ENCODE measurements around the gene CYP26C1. TPM values are rescaled to one million over a fixed set of nuclear protein-coding genes. Genes with fewer than 3 reads are reported as not detected.
A peak's percentile ranks its signal among the peaks of the same experiment; 100 is the strongest.

Gene CYP26C1
- total and polyA plus RNA-seq, 2 of the 4 experiments (the other 2 are of a cell fraction), result 0.02 TPM; not detected in 1

DNA sequence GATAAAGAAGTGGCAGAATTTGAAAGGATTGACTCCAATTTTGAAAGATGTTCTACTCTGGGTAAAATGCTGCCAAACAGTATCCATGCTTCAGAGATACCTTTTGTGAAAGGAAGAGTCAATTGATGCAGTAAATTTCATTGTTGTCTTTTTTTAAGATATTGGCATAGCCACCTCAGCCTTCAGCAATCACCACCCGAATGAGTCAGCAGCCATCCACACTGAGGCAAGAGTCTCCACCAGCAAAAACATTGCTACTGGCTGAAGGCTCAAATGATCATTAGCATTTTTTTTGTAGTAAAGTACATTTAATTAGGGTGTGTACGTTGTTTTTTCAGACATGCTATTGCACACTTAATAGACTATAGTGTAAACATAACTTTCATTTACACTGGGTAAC, 31.7 kb upstream of the CYP26C1 start:
- H2AFZ ChIP-seq (replicated peaks; ENCODE audit: low read length, poor library complexity), result no peak overlapping the region
- H4K5ac ChIP-seq (ENCODE audit: low read depth, low read length), result no peak overlapping the region
- H2BK20ac ChIP-seq (ENCODE audit: low read depth, low read length), result no peak overlapping the region
- H2BK120ac ChIP-seq (ENCODE audit: low read depth, low read length), result peak overlapping the region; percentile 1; the same call in 1 of the 2 replicates
- H3K79me1 ChIP-seq (ENCODE audit: low read depth in 1 of 2, low read length in 2 of 2), result no peaks in the 10 kb centered on the region; a peak in 1 of 4 replicates
- H3K4me3 ChIP-seq (ENCODE audit: insufficient read depth, low read depth, low read length), result no peak overlapping the region
- no peak overlapping the region for H2AK5ac ChIP-seq (ENCODE audit: low read depth, low read length)
- H3K4ac ChIP-seq (ENCODE audit: low read depth, low read length), result no peak overlapping the region
- no peak overlapping the region for H3K27ac ChIP-seq (ENCODE audit: insufficient read depth, low read length)
- in situ Hi-C loops (cut with MboI; ENCODE audit: low sequenced_read_pairs) (no loop called here), intact Hi-C loops (cut with micrococcal nuclease) (no loop called here), dilution Hi-C loops (cut with HindIII; ENCODE audit: low sequenced_read_pairs, unreplicated experiment) (no loop called here)
- H3K4me2 ChIP-seq (ENCODE audit: low read depth, low read length), result no peak overlapping the region
- POLR2A ChIA-PET (ENCODE audit: unreplicated experiment), result no interaction called here
- 0 out of 2 replicates have a peak, but pooled peaks cover 6% of the 10 kb centered on the region for H3K9me1 ChIP-seq (ENCODE audit: insufficient read depth, low read length)
- no peak overlapping the region for H4K8ac ChIP-seq (ENCODE audit: low read depth in 2 of 2, low read length in 2 of 2)
- H4K20me1 ChIP-seq (ENCODE audit: insufficient read depth, low read length), result no peaks in the 10 kb centered on the region
- H3K4me1 ChIP-seq (ENCODE audit: control insufficient read depth, insufficient read depth, low read length), result peaks cover 12% of the 10 kb centered on the region
- no peak overlapping the region for H3K23ac ChIP-seq (ENCODE audit: low read depth, low read length)
- no peak overlapping the region for H4K91ac ChIP-seq (ENCODE audit: insufficient read depth, low read depth, low read length)
- no peak overlapping the region for H3K9ac ChIP-seq (ENCODE audit: low read depth, low read length)
- no peak overlapping the region for H3K14ac ChIP-seq (replicated peaks; ENCODE audit: low read depth, low read length)
- H3K27me3 ChIP-seq (ENCODE audit: control insufficient read depth, insufficient read depth, low read length), result no peaks in the 10 kb centered on the region
- CTCF ChIA-PET, result interaction anchor here (0.6 kb wide), 2 partner anchors 8 to 213 kb away, joined by 3 to 4 read pairs; no protein-coding TSS in a partner anchor
- DNase-seq (peak; percentile 67), ATAC-seq (ENCODE audit: low read depth) (peak; percentile 49; the same call in 1 of the 2 replicates)
- H2BK15ac ChIP-seq (ENCODE audit: low read depth, low read length), result no peak overlapping the region
- H2AK9ac ChIP-seq (replicated peaks; ENCODE audit: low read depth, low read length, poor library complexity), result no peak overlapping the region
- H3K56ac ChIP-seq (ENCODE audit: extremely low read depth, insufficient read depth, low read length), result no peak overlapping the region
- no peaks in the 10 kb centered on the region for H3K36me3 ChIP-seq (ENCODE audit: control insufficient read depth, insufficient read depth, low read length)
- H2BK5ac ChIP-seq (ENCODE audit: low read depth, low read length, poor library complexity, severe bottlenecking), result peak overlapping the region; percentile 55
- no peak overlapping the region for H3K18ac ChIP-seq (ENCODE audit: low read depth, low read length)
- WGBS, 2 experiments (ENCODE audit: extremely low coverage in 2 of 2, insufficient read length in 1 of 2), result no CpG with 5 or more reads among the region's 2 CpGs
- H3K9me3 ChIP-seq (ENCODE audit: control insufficient read depth, insufficient read depth, low read length), result peaks cover 2% of the 10 kb centered on the region
- no TSS peak for BruUV-seq (replicated peaks)
- TF ChIP-seq BHLHE40 (IDR thresholded peaks at IDR 0.05; ENCODE audit: low read depth, low read length) (no peak), CEBPB (IDR thresholded peaks at IDR 0.05; ENCODE audit: low read depth, low read length) (peak; percentile 77), NFE2L2 (IDR thresholded peaks at IDR 0.05; ENCODE audit: low read depth, low read length) (no peak)
- TF ChIP-seq, protein P1, sequence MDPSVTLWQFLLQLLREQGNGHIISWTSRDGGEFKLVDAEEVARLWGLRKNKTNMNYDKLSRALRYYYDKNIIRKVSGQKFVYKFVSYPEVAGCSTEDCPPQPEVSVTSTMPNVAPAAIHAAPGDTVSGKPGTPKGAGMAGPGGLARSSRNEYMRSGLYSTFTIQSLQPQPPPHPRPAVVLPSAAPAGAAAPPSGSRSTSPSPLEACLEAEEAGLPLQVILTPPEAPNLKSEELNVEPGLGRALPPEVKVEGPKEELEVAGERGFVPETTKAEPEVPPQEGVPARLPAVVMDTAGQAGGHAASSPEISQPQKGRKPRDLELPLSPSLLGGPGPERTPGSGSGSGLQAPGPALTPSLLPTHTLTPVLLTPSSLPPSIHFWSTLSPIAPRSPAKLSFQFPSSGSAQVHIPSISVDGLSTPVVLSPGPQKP (IDR thresholded peaks at IDR 0.05; ENCODE audit: borderline replicate concordance, low read depth, low read length), result no peak
